Measurements from ENCODE around the gene RYR3.
"Not testable (repeated sequence)": the region's sequence is repeated elsewhere in the genome, so short reads cannot be mapped to it uniquely, and the experiment has no call there.

Gene RYR3

GRCh38 chr15:33810073-33810595 lies 499.4 kb downstream of the RYR3 start:
- Histone ChIP-seq H2AFZ (ENCODE audit: low read length) (no peak overlapping the region), H3K9ac (ENCODE audit: low read depth, low read length, poor library complexity, severe bottlenecking) (no peak overlapping the region)

GRCh38 chr15:33810806-33811205 lies 500.0 kb downstream of the RYR3 start:
- Histone ChIP-seq H4K20me1 (ENCODE audit: insufficient read depth, low read length, poor library complexity, severe bottlenecking) (no peaks in the 10 kb centered on the region), H3K4me3 (ENCODE audit: low read length, poor library complexity, severe bottlenecking) (no peak overlapping the region), H3K79me2 (ENCODE audit: insufficient read depth, low read length) (no peaks in the 10 kb centered on the region), H2AFZ (ENCODE audit: low read length) (no peak overlapping the region), H3K9me2 (replicated peaks; ENCODE audit: low read depth, low read length) (no peaks in the 10 kb centered on the region), H3F3A (ENCODE audit: low read depth) (no peaks in the 10 kb centered on the region), H3K36me3 (ENCODE audit: insufficient read depth, low read length) (no peaks in the 10 kb centered on the region), H3K9me3 (ENCODE audit: insufficient read depth, low read depth, low read length) (no peaks in the 10 kb centered on the region), H3K27me3 (ENCODE audit: insufficient read depth, low read length, poor library complexity, severe bottlenecking) (no peaks in the 10 kb centered on the region), H3K4me2 (ENCODE audit: low read depth, low read length, poor library complexity, severe bottlenecking) (no peak overlapping the region), H3K9ac (ENCODE audit: low read depth, low read length, poor library complexity, severe bottlenecking) (no peak overlapping the region), H3K4me1 (ENCODE audit: insufficient read depth, low read length, poor library complexity, severe bottlenecking) (no peaks in the 10 kb centered on the region)
- no peak for TF ChIP-seq EZH2phosphoT487 (IDR thresholded peaks at IDR 0.05; ENCODE audit: borderline replicate concordance)
- TF ChIP-seq, protein P1, sequence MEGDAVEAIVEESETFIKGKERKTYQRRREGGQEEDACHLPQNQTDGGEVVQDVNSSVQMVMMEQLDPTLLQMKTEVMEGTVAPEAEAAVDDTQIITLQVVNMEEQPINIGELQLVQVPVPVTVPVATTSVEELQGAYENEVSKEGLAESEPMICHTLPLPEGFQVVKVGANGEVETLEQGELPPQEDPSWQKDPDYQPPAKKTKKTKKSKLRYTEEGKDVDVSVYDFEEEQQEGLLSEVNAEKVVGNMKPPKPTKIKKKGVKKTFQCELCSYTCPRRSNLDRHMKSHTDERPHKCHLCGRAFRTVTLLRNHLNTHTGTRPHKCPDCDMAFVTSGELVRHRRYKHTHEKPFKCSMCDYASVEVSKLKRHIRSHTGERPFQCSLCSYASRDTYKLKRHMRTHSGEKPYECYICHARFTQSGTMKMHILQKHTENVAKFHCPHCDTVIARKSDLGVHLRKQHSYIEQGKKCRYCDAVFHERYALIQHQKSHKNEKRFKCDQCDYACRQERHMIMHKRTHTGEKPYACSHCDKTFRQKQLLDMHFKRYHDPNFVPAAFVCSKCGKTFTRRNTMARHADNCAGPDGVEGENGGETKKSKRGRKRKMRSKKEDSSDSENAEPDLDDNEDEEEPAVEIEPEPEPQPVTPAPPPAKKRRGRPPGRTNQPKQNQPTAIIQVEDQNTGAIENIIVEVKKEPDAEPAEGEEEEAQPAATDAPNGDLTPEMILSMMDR (conservative IDR thresholded peaks at IDR 0.05; ENCODE audit: low read length), result no peak

More at GRCh38 chr15:33810073-33810595, 499.4 kb downstream of the RYR3 start:
- Histone ChIP-seq H3K4me3 (ENCODE audit: low read length, poor library complexity, severe bottlenecking) (no peak overlapping the region), H3K9me3 (ENCODE audit: insufficient read depth, low read depth, low read length) (no peaks in the 10 kb centered on the region), H3K36me3 (ENCODE audit: insufficient read depth, low read length) (no peaks in the 10 kb centered on the region), H3K4me2 (ENCODE audit: low read depth, low read length, poor library complexity, severe bottlenecking) (no peak overlapping the region), H3K27me3 (ENCODE audit: insufficient read depth, low read length, poor library complexity, severe bottlenecking) (no peaks in the 10 kb centered on the region), H3K79me2 (ENCODE audit: insufficient read depth, low read length) (no peaks in the 10 kb centered on the region), H3F3A (ENCODE audit: low read depth) (no peaks in the 10 kb centered on the region), H3K4me1 (ENCODE audit: insufficient read depth, low read length, poor library complexity, severe bottlenecking) (no peaks in the 10 kb centered on the region), H3K9me2 (replicated peaks; ENCODE audit: low read depth, low read length) (no peaks in the 10 kb centered on the region), H4K20me1 (ENCODE audit: insufficient read depth, low read length, poor library complexity, severe bottlenecking) (no peaks in the 10 kb centered on the region)
- TF ChIP-seq, protein P1 (conservative IDR thresholded peaks at IDR 0.05; ENCODE audit: low read length), result no peak
- TF ChIP-seq EZH2phosphoT487 (IDR thresholded peaks at IDR 0.05; ENCODE audit: borderline replicate concordance), result no peak

- Histone ChIP-seq H3K9me2 (replicated peaks; ENCODE audit: low read depth, low read length) (no peaks in the 10 kb centered on the region), H3K27me3 (ENCODE audit: insufficient read depth, low read length, poor library complexity, severe bottlenecking) (no peaks in the 10 kb centered on the region), H2AFZ (ENCODE audit: low read length) (no peak overlapping the region), H3K4me2 (ENCODE audit: low read depth, low read length, poor library complexity, severe bottlenecking) (no peak overlapping the region), H3K9me3 (ENCODE audit: insufficient read depth, low read depth, low read length) (no peaks in the 10 kb centered on the region), H3K9ac (ENCODE audit: low read depth, low read length, poor library complexity, severe bottlenecking) (no peak overlapping the region), H3F3A (ENCODE audit: low read depth) (no peaks in the 10 kb centered on the region), H4K20me1 (ENCODE audit: insufficient read depth, low read length, poor library complexity, severe bottlenecking) (no peaks in the 10 kb centered on the region), H3K4me3 (ENCODE audit: low read length, poor library complexity, severe bottlenecking) (no peak overlapping the region), H3K36me3 (ENCODE audit: insufficient read depth, low read length) (no peaks in the 10 kb centered on the region), H3K4me1 (ENCODE audit: insufficient read depth, low read length, poor library complexity, severe bottlenecking) (no peaks in the 10 kb centered on the region), H3K79me2 (ENCODE audit: insufficient read depth, low read length) (no peaks in the 10 kb centered on the region)
- TF ChIP-seq, protein P1 (conservative IDR thresholded peaks at IDR 0.05; ENCODE audit: low read length), result no peak
- no peak for TF ChIP-seq EZH2phosphoT487 (IDR thresholded peaks at IDR 0.05; ENCODE audit: borderline replicate concordance)
Measured at GRCh38 chr15:33813891-33814290, 503.1 kb downstream of the RYR3 start.

DNA sequence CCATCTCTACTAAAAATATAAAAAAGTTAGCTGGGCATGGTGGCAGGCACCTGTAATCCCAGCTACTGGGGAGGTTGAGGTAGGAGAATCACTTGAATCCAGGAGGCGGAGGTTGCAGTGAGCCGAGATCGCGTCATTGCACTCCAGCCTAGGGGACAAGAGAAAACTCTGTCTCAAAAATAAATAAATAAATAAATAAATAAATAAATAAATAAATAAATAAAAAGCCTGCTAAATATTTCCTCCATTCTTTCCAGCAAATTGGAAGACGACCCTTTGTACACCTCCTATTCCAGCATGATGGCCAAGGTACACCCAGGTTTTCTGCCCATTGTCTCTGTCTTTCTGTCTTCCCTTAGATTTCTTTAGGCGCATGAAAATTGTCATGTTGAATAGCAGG lies 508.7 kb downstream of the RYR3 start:
- H3F3A ChIP-seq (ENCODE audit: low read depth); H3K4me2 ChIP-seq (ENCODE audit: low read depth, low read length, poor library complexity, severe bottlenecking); H2AFZ ChIP-seq (ENCODE audit: low read length); H3K36me3 ChIP-seq (ENCODE audit: insufficient read depth, low read length); H3K9me2 ChIP-seq (replicated peaks; ENCODE audit: low read depth, low read length); H3K27me3 ChIP-seq (ENCODE audit: insufficient read depth, low read length, poor library complexity, severe bottlenecking); H3K9me3 ChIP-seq (ENCODE audit: insufficient read depth, low read depth, low read length); H4K20me1 ChIP-seq (ENCODE audit: insufficient read depth, low read length, poor library complexity, severe bottlenecking); H3K9ac ChIP-seq (ENCODE audit: low read depth, low read length, poor library complexity, severe bottlenecking); H3K4me3 ChIP-seq (ENCODE audit: low read length, poor library complexity, severe bottlenecking); H3K79me2 ChIP-seq (ENCODE audit: insufficient read depth, low read length); H3K4me1 ChIP-seq (ENCODE audit: insufficient read depth, low read length, poor library complexity, severe bottlenecking): not testable (repeated sequence)
